ENCODE data around the gene CRACR2B.
A peak's percentile ranks its signal among the peaks of the same experiment; 100 is the strongest.

The CRACR2B gene

DNA sequence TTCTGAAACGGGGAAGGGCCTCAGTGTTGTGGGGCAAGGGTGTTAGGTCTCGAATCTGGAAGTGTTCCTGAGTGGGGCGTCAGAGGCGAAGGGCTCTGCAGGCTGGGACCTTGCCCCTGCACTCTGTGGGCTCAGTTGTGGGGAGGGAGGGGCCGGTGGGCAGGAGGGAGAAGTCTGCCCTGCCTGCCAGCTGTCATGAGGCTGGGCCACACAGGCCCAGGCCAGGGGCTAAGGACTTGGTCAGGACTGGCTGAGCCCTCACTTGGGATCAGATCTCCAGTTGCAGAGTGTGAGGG is at the start of gene CRACR2B:
Gene CRACR2B, plus strand, starts transcription at position 23 of the 296 bp plus-strand sequence. CDS start 689 bp downstream, outside the sequence.
- DNase-seq = no peak
- in situ Hi-C loops (cut with HindIII; ENCODE audit: low pct_ligation_motif_present, low pct_unique_long_range_greater_than_20kb, low sequenced_read_pairs) = no loop called here

DNA sequence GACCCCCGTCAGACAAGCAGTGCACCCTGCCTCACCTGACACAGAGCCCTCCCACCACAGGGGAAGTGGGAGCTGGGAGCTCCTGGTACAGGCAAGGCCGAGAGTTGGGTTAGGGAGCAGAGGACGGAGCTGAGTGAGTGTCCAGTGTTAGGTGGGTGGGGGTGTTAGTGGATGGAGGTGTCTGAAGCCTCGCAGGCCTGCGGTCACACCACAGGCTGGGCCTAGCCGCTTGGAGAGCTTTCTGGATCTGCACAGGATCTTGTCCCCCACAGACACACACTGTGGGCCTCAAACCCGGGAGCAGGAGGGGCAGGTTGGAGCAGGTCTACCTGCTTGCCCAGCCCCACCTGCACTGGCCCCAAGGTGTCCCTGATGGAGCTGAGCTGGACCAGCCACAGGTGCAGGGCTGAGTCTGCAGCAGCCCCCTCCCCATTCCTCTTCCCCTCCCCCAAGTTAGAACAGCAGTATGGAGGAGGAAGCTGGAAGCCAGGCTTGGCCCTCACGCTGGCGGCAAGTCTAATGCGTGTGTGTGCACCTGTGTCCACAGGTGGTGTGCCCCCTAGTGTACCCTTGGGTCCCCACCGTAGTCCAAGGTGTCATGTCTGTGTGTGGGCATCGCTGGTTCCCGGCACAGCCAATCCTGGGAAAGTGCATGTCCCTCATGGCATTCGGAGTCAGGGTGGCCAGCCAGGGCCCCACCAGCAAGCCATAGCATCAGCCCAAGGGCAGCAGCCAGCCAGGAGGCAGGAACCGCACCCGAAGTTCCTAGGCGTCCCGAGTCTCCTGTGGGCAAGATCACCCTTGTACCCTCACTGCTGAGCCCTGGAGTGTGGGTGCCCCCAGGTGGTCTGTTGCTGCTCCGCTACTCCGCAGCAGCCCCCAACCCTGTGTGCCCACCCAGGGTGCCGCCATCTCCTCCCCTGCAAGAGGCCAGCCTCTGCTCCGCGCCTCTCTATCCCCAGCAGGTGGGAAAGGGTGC is 48.5 kb upstream of the CRACR2B start:
- in situ Hi-C loops (cut with HindIII; ENCODE audit: low pct_ligation_motif_present, low pct_unique_long_range_greater_than_20kb, low sequenced_read_pairs) = no loop called here
- DNase-seq = no peak

DNA sequence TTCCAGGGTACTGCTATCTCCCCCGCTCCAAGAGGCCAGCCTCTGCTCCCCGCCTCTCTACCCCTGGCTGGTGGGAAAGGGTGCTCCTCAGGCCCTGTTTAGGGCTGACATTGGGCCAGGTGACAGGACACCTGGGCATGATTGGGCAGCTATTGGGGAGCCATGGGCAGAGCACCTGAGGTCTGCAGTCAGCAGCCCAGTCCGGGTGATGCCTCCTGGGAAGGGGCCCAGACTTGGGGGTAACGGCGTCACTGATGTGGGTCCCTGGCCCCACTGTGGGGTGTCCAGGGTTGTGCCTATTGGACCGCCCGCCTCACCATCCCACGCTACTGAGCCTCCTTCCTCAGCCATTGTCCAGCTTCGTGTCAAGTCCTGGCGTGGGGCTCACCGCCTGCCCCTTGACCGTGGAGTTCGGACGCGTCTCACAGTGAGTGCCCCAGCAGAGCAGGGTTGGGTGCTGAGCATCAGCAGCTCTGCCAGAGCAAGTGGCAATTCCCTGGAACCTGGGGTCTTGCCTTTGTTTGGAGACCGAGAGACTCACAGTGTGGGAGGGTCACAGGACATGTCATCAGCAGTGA is 47.7 kb upstream of the CRACR2B start:
- no peak for DNase-seq
- in situ Hi-C loops (cut with HindIII; ENCODE audit: low pct_ligation_motif_present, low pct_unique_long_range_greater_than_20kb, low sequenced_read_pairs) = no loop called here

DNA sequence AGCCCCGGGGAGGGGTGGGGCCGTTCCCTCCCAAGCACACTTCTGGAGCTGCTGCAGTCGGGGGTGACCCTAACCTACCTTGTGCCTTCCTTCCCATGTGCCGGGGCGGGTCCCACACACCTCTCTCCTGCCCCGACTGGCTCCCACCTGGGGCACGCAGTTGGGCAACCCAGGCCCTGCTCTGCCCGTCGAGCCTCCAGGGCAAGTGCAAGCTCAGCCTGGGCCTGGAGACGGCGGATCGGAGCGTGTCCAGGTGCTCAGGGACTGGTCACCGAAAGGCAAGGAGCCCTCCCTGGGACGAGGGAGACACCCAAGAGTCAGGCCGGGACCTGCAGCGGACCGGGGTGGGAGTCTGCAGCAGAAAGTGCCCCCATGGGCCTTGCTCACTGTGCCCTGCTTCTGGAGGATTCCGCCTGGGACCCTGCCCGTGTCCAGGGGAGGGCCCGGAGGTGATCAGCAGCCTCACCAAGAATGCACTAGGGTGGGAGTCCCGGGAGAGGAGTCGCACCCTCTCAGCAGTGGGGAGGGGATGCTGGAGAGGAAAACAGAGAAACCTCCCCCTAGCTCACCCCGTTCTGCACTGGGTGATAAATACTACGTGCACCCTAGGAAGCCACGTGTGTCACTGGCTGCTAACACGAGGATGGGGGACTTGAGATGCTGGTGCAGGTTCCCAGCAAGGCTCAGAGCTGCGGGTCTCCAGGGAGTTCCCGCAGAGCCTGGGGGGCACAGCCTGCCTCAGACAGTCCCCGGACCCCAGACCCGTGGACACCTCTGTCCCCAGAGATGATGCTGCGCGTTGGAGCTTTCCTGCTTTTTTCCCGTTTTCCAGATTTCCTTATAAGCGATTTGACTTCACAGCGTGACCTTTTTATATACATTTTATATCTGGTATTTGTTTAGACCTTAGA is 45.2 kb upstream of the CRACR2B start:
- in situ Hi-C loops (cut with HindIII; ENCODE audit: low pct_ligation_motif_present, low pct_unique_long_range_greater_than_20kb, low sequenced_read_pairs) = no loop called here
- DNase-seq = no peak

DNA sequence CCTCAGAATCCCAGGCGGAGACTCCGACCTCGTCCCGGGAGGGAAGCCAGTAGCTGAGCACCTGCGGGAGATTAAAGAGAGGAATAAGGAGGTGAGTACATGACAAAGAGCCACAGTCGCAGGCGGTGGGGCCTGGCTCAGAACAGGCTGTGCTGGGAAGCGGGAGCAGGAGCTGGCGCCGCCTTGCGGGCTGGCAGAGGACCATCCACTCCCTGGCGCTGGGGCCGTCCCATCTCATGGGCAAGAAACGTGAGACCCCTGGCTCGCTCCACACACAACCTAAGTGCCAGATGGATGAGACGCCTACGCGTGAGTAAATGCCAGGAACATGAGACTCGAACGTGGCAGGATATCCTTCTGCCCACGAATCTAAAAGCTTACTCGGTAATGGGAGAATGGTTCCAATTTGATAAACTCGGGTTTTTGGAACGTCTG is 44.1 kb upstream of the CRACR2B start:
- in situ Hi-C loops (cut with HindIII; ENCODE audit: low pct_ligation_motif_present, low pct_unique_long_range_greater_than_20kb, low sequenced_read_pairs) = no loop called here
- DNase-seq = no peak

DNA sequence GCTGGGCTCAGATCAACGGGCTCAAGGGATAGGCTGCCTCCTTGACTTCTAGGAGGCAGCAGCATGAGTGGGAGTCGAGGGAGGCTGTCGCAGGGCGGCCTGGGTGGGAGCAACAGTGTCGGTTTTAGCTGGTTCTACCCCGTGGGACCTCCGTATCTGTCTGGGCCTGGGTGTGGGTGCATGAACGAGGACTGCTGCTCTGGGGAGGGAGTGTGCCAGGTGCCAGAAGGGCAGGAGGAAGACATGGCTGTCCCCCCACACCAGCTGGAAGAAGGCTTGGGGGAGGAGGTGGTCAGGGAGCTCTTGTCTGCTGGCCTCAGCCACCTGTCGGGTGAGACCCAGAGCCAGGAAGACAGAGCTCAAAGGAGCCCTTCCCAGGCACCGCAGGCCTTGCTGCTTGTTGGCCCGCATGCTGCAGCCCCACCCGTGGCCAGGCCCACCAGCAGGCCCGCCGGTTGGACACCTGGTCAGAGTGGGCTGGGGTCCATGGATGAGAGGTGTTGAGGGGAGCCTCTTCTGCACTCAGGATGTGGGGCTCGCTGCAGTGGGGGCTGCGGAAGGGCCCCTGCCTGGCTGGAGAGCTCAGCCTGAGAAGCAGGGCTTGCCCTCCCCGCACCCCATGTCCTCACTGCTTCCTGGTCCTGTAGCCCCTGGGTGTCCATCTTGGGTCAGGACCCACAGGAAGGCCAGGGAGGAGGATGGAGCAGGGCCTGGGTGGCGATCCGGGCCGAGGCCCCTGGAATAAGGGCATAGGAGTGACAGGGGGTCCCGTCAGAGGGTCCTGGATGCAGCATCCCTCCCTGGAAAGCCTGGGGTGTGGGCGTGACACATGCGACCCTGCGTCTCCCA is 41.3 kb upstream of the CRACR2B start:
- in situ Hi-C loops (cut with HindIII; ENCODE audit: low pct_ligation_motif_present, low pct_unique_long_range_greater_than_20kb, low sequenced_read_pairs) = no loop called here
- no peak for DNase-seq

DNA sequence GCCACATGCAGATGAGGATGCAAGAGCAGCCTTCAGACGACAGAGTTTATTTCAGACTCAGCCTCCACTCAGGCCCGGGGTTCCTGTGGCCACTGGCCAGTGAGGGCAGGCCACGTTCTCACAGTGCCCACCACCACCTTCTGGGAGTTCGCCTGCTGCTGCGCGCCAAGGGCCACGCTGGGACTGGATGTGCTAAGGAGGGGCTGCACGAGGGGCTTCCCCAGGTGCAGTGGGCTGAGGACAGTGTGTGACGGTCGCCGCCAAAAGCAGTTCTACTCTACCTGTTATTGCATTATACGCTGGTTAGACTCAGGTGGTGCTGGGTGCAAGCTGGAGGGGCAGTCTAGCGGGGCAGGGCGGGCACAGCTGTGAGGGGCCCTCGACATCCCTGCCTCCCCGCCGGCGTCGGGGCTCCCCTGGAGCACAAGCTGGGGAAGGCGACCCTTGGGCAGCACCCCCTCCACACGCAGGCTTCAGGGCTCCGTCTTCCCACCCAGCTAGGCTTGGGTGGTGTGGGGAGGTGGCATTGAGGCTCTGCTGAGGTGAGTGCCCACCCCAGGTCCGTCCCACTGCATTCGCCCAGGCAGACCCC is 40.5 kb upstream of the CRACR2B start:
- DNase-seq = no peak
- in situ Hi-C loops (cut with HindIII; ENCODE audit: low pct_ligation_motif_present, low pct_unique_long_range_greater_than_20kb, low sequenced_read_pairs) = no loop called here

DNA sequence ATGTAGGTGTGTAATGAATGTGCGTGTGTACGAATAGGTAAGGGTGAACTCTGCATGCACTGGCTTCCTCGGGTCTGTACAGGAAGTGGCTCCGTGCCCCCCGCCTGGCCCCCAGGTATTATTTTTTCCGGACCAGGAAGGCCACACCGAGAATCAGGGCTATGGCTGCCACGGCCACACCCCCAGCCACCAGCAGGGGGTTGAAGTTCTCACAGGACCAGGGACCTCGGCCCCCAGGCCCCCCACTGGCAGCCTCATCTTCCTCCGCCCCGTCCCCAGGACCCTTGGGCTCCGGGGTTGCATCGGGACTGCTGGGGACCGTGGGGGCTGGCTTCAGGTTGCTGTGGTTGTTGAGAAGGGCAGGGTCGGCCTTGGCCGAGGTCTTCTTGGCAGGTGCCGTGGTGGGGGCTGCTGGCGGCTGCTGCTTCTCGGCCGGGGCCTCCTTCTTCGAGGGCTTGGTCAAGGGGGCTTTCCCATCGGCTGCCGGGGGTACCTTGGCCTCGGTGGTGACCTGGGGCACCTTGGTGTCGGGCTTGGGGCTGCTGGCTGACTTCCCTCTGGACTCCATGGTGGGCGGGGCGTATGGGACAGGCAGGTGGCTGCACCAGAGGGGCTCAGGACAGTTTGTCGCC is 39.6 kb upstream of the CRACR2B start:
- DNase-seq = no peak
- in situ Hi-C loops (cut with HindIII; ENCODE audit: low pct_ligation_motif_present, low pct_unique_long_range_greater_than_20kb, low sequenced_read_pairs) = no loop called here

DNA sequence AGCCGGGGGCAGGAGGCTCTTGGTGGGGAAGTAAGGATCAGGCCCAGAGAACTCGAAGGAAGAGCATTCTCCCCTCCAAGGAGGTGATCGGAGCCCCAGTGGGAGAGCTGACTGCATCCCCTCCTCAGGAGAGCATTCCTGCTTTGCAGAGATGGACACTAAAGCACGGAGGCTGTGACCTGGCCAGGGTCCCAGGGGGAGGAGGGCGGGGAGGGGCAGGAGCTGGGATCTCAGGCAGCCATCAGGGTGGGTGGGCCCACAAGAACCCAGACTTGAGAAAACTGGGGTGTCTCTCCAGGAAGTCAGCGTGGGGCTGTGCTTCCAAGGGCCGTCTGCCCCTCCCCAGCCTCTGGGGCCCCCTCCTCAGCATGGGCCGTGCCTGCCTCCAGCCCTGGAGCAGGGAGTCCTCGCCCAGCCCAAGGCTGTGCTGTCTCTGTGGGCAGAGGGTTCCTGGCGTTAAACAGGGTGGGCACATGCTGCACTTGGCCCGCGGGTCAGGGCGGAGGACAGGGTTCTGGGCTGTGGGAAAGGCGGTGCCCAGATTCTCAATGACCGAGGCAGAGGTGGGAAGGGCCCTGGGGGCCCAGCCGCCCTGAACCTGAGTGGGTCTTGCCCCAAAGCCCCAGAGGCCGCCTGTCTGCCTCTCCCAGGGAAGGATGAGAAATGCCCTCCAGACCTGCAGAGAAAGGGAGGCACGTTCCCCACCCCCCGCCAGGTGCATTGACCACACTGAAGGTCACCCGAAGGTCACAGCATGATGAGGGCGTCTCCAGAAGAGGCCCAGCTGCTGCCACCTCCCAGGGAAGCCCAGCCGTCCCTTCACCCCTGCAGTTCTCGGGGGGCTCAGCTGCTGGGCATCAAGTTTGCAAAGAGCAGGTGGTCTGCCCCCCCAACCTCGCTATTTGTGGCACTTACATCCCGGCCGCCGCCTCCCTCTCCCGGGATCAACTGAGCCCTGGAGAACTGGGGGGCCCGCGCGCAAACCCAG is 38.5 kb upstream of the CRACR2B start:
- DNase-seq = no peak
- in situ Hi-C loops (cut with HindIII; ENCODE audit: low pct_ligation_motif_present, low pct_unique_long_range_greater_than_20kb, low sequenced_read_pairs) = no loop called here

DNA sequence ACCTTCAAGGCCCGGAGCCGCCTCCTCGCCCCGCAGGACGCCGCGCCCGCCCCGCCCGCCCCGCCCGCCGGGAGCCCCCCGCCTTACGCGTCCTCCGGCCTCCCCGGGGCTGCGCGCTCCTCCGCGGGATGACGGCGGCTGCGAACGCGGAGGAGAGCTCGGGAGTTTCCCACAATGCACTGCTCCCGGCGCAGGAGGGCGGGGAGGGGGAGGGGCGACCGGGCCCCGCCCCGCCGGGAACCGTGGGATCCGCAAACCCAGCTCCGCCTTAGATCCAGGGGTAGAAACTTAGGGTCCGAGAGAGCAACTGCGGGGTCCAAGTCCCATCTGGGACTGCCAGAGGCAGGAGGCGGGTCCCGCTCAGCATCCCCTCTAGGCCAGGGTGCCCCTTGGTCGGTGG is 37.8 kb upstream of the CRACR2B start, which contains the start of gene CEND1:
Gene CEND1, minus strand, starts transcription at position 148 of the 400 bp plus-strand sequence. CDS start 1,514 bp downstream, outside the sequence.
- peak; percentile 40 for DNase-seq
- in situ Hi-C loops (cut with HindIII; ENCODE audit: low pct_ligation_motif_present, low pct_unique_long_range_greater_than_20kb, low sequenced_read_pairs) = no loop called here

DNA sequence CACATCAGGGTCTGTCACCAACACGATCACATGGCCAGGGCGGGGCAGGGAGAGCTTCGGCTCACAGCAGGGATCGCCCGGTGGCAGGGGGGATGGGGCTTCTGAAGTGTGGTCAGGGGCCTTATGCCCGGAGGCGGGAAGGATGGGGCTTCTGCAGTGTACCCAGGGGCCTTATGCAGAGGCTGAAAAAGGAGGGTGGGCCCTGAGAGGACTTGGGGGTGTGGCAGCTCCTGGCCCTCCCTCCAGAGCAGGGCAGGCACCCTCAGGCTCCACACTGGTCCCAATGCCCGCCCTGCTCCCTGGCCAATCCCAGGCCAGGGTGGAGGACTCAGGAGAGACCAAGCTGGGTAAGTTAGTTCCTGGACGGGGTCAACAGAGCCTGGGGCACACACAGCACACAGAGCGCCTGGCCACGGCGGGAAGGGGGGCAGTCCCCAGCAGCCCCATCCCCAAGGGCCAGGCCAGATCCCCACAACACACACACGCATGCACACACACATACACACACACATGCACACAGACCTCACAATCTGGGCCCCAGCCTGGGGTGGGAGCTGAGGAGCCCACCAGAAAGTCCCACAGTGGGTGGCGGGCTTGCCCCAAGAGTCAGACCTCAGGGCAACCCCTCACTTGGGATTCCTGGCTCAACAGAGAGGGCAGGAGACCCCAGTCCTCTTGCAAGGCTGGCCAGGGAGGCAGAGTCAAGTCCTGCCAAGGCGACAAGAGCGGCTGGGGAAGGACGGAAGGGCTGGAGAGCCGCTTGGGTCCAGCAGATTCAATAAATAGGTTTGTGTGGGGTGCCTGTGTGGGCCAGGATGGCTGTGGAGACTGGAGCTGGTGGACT is 36.8 kb upstream of the CRACR2B start:
- no peak for DNase-seq
- in situ Hi-C loops (cut with HindIII; ENCODE audit: low pct_ligation_motif_present, low pct_unique_long_range_greater_than_20kb, low sequenced_read_pairs) = no loop called here

DNA sequence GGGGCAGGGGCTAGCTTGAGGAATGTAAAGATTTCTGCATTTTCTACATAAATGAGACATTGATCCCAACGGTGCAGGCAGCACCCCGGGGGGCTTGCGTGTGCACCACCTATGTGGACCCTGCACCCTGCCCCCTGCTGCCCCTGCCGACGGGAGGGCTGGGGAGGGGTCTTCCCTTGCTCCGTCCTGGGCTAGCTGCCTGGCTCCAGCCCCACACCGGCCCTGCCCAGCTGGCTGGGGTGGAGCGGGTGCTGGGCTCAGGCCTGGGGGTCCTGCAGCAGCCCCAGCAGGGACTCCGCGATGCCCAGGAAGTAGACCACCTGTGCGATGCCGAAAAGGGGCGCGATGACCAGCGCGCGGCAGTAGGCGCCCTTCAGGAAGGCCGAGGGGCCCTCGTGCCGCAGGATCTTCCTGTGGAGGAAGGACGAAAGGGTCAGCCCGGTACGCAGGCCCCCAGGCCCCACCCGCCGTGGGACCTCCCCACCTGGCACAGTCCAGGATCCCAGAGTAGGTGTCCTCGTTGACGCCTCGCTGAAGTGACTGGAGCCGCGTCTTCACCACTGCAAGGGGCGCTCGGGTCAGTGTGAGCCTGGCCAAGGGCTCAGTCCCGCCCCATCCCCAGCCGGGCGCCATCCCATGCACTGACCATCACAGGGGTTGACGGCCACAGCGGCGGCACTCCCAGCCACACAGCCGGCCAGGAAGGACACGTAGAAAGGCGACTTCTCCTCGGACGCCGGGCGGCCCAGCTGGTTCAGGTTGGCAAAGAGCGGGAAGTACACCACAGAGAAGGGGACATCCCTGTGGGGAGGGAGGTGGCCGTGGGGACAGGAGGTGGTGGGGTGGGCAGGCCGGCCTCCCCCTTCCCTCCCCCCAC is 35.8 kb upstream of the CRACR2B start:
- no peak for DNase-seq
- in situ Hi-C loops (cut with HindIII; ENCODE audit: low pct_ligation_motif_present, low pct_unique_long_range_greater_than_20kb, low sequenced_read_pairs) = no loop called here

DNA sequence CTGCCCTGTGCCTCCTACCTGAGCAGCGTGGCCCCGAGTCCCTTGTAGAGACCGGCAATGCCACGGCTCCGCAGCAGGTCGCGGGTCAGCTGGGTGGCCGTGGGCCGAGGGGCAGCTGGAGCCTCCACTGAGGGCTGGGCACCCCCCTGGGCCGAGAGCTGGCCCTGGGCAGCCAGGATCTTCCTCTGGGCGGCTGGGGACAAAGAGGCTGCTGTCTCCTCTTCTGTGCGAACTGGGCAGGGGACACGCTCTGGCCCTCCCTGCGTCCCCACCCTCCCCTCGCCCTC is 35.2 kb upstream of the CRACR2B start:
- no peak for DNase-seq
- in situ Hi-C loops (cut with HindIII; ENCODE audit: low pct_ligation_motif_present, low pct_unique_long_range_greater_than_20kb, low sequenced_read_pairs) = no loop called here

DNA sequence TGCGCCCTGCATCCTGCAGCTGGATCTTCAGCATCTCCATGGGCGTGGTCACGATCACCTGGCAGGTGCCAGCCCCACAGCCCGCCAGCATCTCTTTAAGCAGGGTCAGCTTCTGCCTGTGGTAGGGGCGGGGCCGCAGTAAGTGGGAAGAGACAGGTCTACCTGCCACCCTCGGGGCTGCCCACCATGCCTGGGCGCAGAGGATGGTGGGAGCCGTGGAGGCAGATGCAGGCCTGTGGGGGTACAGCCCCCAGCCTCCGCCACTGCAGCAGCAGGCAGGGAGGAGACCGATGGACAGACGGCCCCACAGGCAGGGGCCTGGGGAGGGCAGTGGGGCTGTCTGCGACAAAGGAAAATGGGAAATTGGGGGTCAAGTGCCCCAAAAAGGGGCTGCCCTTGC is 34.8 kb upstream of the CRACR2B start:
- in situ Hi-C loops (cut with HindIII; ENCODE audit: low pct_ligation_motif_present, low pct_unique_long_range_greater_than_20kb, low sequenced_read_pairs) = no loop called here

DNA sequence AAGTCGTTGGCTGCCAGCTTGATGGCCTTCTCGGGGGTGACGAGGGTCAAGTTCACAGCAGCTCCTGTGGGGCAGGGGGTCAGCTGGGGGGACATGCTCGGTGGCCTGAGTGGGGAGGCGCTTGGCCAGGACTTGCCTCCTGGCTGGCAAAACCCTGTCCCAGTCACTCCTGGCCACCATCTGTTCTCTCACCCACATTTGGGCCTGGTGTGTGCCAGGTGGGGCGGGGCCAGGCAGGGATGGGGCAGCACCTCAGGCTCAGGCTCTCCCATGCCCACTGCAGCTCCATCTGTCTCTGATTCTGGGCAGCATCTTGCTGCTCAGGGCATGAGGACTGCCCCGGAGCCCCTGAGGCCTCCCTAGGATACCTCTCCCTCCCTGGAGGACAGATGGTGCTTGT is 34.2 kb upstream of the CRACR2B start:
- DNase-seq = no peak
- in situ Hi-C loops (cut with HindIII; ENCODE audit: low pct_ligation_motif_present, low pct_unique_long_range_greater_than_20kb, low sequenced_read_pairs) = no loop called here

More for the DNA sequence above, 34.8 kb upstream of the CRACR2B start:
- DNase-seq = no peak

Measured in ACHN (cell line).